Endodermal cell (in vitro differentiated cells): ENCODE measurements around the gene OPRL1. TPM values are rescaled to one million over a fixed set of nuclear protein-coding genes. Genes with fewer than 3 reads are reported as not detected.
A peak's percentile ranks its signal among the peaks of the same experiment; 100 is the strongest.

Experiments used
- DNase-seq: peaks from one replicate; pipeline ENCODE4 v3.0.0-alpha.2; 2017
- H3K27ac ChIP-seq: 2 replicates; pipeline ENCODE4 v1.5.1; 2013; ENCODE audit warnings: mild to moderate bottlenecking, low read depth, low read length, moderate library complexity
- H3K27me3 ChIP-seq: 2 replicates; pipeline ENCODE4 v1.6.1; 2013; ENCODE audit warnings: mild to moderate bottlenecking, low read length, moderate library complexity; ENCODE audit not compliant: insufficient read depth, control insufficient read depth, poor library complexity, severe bottlenecking
- H3K36me3 ChIP-seq: 2 replicates; pipeline ENCODE4 v1.7.0; 2013; ENCODE audit warnings: mild to moderate bottlenecking, low read length, moderate library complexity; ENCODE audit not compliant: control insufficient read depth, insufficient read depth
- H3K4me1 ChIP-seq: one replicate; pipeline ENCODE4 v1.7.0; 2013; ENCODE audit warnings: low read length; ENCODE audit not compliant: control insufficient read depth, insufficient read depth
- H3K4me3 ChIP-seq: 2 replicates; pipeline ENCODE4 v1.5.1; 2013; ENCODE audit warnings: mild to moderate bottlenecking, low read length, moderate library complexity
- H3K9ac ChIP-seq: 2 replicates; pipeline ENCODE4 v1.6.1; 2013; ENCODE audit warnings: mild to moderate bottlenecking, low read length, moderate library complexity; ENCODE audit not compliant: poor library complexity, severe bottlenecking; ENCODE audit errors: extremely low read depth
- H3K9me3 ChIP-seq: 2 replicates; pipeline ENCODE4 v1.6.1; 2013; ENCODE audit warnings: mild to moderate bottlenecking, low read length, moderate library complexity; ENCODE audit not compliant: control insufficient read depth
- H3K27ac Mint-ChIP-seq: 2 replicates; pipeline ENCODE4 v1.8.0; 2020; ENCODE audit warnings: mixed read lengths
- H3K27me3 Mint-ChIP-seq: 2 replicates; pipeline ENCODE4 v1.8.0; 2021; ENCODE audit warnings: mild to moderate bottlenecking, mixed read lengths; ENCODE audit not compliant: insufficient read depth
- H3K36me3 Mint-ChIP-seq: 2 replicates; pipeline ENCODE4 v1.8.0; 2020; ENCODE audit warnings: low read depth, mixed read lengths
- H3K4me1 Mint-ChIP-seq: 2 replicates; pipeline ENCODE4 v1.8.0; 2020; ENCODE audit warnings: mixed read lengths
- H3K4me3 Mint-ChIP-seq: 2 replicates; pipeline ENCODE4 v1.8.0; 2020; ENCODE audit warnings: mild to moderate bottlenecking, moderate library complexity, mixed read lengths
- H3K9me3 Mint-ChIP-seq: 2 replicates; pipeline ENCODE4 v1.8.0; 2020; ENCODE audit warnings: mild to moderate bottlenecking, mixed read lengths
- WGBS, 2 experiments: methylation state at CpG; one replicate each; pipeline versions ENCODE4 v1.1.5 to v1.1.7; 2013; ENCODE audit warnings: missing lambda C conversion rate in 2 of 2, mixed read lengths in 1 of 2; ENCODE audit not compliant: insufficient coverage in 1 of 2, insufficient read length in 1 of 2; 5-methylcytosine and 5-hydroxymethylcytosine counted together
- total RNA-seq, 2 donors: library from RNA; stranded (reverse); fragmentation: NEBNext Ultra II Directional in 1 of 2; extraction: Animal tissue kit (Norgen Biotek cat#: 25700) in 1 of 2; gene quantifications; 2 replicates in 1 of 2; 3 replicates in 1 of 2; pipeline ENCODE4 v1.2.1, GENCODE V29; 2021
- TF ChIP-seq, protein P1 (sequence below): fragments of 200-600 bp; sonication (generic); conservative IDR thresholded peaks from 2 replicates; pipeline ENCODE4 v1.5.0; 2021; ENCODE audit warnings: antibody characterized with exemption, mild to moderate bottlenecking

OPRL1 gene
- total RNA-seq, 2 donors from 2014 or later: 4.1 to 5.5 TPM

- no peak overlapping the region for H3K9ac ChIP-seq
- no peak overlapping the region for H3K27ac Mint-ChIP-seq
- H3K9me3 ChIP-seq: no peaks in the 10 kb centered on the region
These were observed 11.3 kb upstream of the OPRL1 start for GRCh38 chr20:64068386-64069208.

DNA sequence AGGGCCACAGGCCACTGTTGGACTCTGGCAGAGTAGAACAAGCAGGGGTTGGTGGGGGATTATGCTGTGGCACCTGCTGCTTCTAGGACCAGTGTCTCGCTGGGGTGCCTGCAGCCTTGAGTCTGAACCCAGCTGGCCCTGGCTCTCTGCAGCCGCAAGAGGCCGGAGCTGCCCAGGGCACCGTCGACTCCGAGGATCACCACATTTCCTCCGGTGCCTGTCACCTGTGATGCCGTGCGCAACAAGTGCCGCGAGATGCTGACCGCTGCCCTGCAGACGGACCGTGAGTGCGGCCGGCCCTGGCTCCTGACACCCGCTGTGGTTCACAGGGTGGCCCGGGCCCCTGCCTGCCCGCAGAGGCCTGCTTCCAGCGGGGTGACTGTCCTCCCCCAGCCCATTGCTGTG is 10.7 kb upstream of the OPRL1 start:
- Mint-ChIP-seq H3K27ac (no peak overlapping the region), H3K36me3 (peaks cover 4% of the 10 kb centered on the region), H3K4me3 (no peak overlapping the region), H3K27me3 (no peaks in the 10 kb centered on the region), H3K4me1 (peaks cover 8% of the 10 kb centered on the region), H3K9me3 (no peaks in the 10 kb centered on the region)
- no peaks in the 10 kb centered on the region for H3K9me3 ChIP-seq
- H3K4me1 ChIP-seq: no peaks in the 10 kb centered on the region
- H3K27ac ChIP-seq: no peak overlapping the region
- no peaks in the 10 kb centered on the region for H3K27me3 ChIP-seq
- TF ChIP-seq, protein P1, sequence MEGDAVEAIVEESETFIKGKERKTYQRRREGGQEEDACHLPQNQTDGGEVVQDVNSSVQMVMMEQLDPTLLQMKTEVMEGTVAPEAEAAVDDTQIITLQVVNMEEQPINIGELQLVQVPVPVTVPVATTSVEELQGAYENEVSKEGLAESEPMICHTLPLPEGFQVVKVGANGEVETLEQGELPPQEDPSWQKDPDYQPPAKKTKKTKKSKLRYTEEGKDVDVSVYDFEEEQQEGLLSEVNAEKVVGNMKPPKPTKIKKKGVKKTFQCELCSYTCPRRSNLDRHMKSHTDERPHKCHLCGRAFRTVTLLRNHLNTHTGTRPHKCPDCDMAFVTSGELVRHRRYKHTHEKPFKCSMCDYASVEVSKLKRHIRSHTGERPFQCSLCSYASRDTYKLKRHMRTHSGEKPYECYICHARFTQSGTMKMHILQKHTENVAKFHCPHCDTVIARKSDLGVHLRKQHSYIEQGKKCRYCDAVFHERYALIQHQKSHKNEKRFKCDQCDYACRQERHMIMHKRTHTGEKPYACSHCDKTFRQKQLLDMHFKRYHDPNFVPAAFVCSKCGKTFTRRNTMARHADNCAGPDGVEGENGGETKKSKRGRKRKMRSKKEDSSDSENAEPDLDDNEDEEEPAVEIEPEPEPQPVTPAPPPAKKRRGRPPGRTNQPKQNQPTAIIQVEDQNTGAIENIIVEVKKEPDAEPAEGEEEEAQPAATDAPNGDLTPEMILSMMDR: no peak
- H3K4me3 ChIP-seq: no peak overlapping the region
- no peak for DNase-seq
- no peak overlapping the region for H3K9ac ChIP-seq
- no peaks in the 10 kb centered on the region for H3K36me3 ChIP-seq
- WGBS, 2 experiments: 94 to 95% methylated on average over 19 to 20 of the region's 20 CpGs

More at GRCh38 chr20:64068386-64069208, 11.3 kb upstream of the OPRL1 start:
- Mint-ChIP-seq H3K9me3 (no peaks in the 10 kb centered on the region), H3K36me3 (peaks cover 4% of the 10 kb centered on the region), H3K4me1 (peaks cover 14% of the 10 kb centered on the region), H3K27me3 (peaks cover 3% of the 10 kb centered on the region), H3K4me3 (no peak overlapping the region)
- no peaks in the 10 kb centered on the region for H3K36me3 ChIP-seq
- H3K27ac ChIP-seq: no peak overlapping the region
- no peaks in the 10 kb centered on the region for H3K27me3 ChIP-seq
- no peak for DNase-seq
- 86% methylated on average over 8 to 12 of the region's 12 CpGs for WGBS, 2 experiments
- no peaks in the 10 kb centered on the region for H3K4me1 ChIP-seq
- TF ChIP-seq, protein P1: no peak
- H3K4me3 ChIP-seq: no peak overlapping the region

DNA sequence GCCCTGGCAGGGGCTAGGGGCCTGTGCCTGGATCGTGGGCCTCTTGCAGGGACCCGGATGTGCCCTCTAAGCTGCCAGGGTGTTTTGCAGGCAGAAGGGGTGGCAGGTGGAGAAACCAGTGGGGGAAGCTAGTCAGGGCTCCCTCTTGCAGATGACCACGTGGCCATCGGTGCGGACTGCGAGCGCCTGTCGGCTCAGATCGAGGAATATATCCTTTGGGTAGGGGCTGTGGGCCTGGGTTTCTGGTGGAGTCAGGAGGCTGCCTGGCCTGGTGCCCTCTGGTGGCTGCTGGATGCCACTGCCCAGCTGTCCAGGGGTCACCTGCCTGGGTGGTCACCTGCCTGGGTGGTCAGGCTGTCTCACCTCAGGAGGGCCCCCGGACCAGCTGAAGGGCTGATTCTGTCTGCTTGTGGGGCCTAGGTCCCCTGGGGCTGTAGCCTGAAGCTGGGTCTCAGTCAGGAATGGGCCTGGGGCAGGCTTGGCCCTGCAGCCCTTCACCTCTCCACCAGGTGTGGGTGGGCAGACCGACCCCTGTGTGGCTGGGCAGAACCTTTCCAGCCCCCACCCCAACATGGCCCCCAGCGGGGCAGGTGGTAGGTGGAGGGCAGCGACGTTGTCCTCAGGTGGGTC is 10.2 kb upstream of the OPRL1 start:
- no peak overlapping the region for H3K4me3 ChIP-seq
- WGBS, 2 experiments: 75 to 77% methylated on average over 9 to 14 of the region's 14 CpGs
- H3K9me3 ChIP-seq: no peaks in the 10 kb centered on the region

More for the DNA sequence above, 10.2 kb upstream of the OPRL1 start:
- no peak overlapping the region for H3K9ac ChIP-seq
- H3K36me3 ChIP-seq: no peaks in the 10 kb centered on the region
- no peak overlapping the region for H3K27ac Mint-ChIP-seq
- peak; percentile 89 for DNase-seq
- no peak overlapping the region for H3K27ac ChIP-seq
- TF ChIP-seq, protein P1: peak; percentile 97
- no peaks in the 10 kb centered on the region for H3K27me3 Mint-ChIP-seq
- no peaks in the 10 kb centered on the region for H3K4me1 ChIP-seq
- H3K4me1 Mint-ChIP-seq: peaks cover 7% of the 10 kb centered on the region
- no peaks in the 10 kb centered on the region for H3K27me3 ChIP-seq
- no peak overlapping the region for H3K4me3 Mint-ChIP-seq
- peaks cover 4% of the 10 kb centered on the region for H3K36me3 Mint-ChIP-seq
- no peaks in the 10 kb centered on the region for H3K9me3 Mint-ChIP-seq
